ENCODE data around the gene KLF6. TPM values are rescaled to one million over a fixed set of nuclear protein-coding genes. Genes with fewer than 3 reads are reported as not detected.

The KLF6 gene
- total RNA-seq, 2 experiments from 2014 or later: 19.2 to 43.0 TPM

GRCh38 chr10:3750006-3750816 lies 34.8 kb downstream of the KLF6 start:
- no peaks in the 10 kb centered on the region for H3K79me2 ChIP-seq (ENCODE audit: insufficient read depth, low read depth, low read length)
- intact Hi-C loops (cut with micrococcal nuclease; ENCODE audit: unreplicated experiment): no loop called here
- no TSS peak for BruUV-seq (replicated peaks)
- no peak overlapping the region for H3K4me3 ChIP-seq (ENCODE audit: low read depth, low read length, poor library complexity, severe bottlenecking)
- ChIA-PET CTCF (ENCODE audit: unreplicated experiment) (no interaction called here), POLR2A (interaction anchor here (0.6 to 0.7 kb wide), 2 partner anchors 33 to 67 kb away, joined by 4 read pairs; no protein-coding TSS in a partner anchor)
- no peaks in the 10 kb centered on the region for H3K4me1 ChIP-seq (ENCODE audit: insufficient read depth, low read length, poor library complexity, severe bottlenecking)
- no peak overlapping the region for H3K4me2 ChIP-seq (ENCODE audit: low read length)
- H4K20me1 ChIP-seq (ENCODE audit: insufficient read depth, low read length): no peaks in the 10 kb centered on the region
- H3K9me3 ChIP-seq (ENCODE audit: low read length): no peaks in the 10 kb centered on the region
- no peak overlapping the region for H2AFZ ChIP-seq (ENCODE audit: low read length)
- no peaks in the 10 kb centered on the region for H3K9me2 ChIP-seq (ENCODE audit: insufficient read depth, low read length)
- H3K36me3 ChIP-seq (ENCODE audit: insufficient read depth, low read length): no peaks in the 10 kb centered on the region
- DNase-seq (ENCODE audit: low spot score): no peak
- no peak overlapping the region for H3K27ac ChIP-seq (ENCODE audit: low read depth, low read length, poor library complexity, severe bottlenecking)
- TF ChIP-seq CTCF (conservative IDR thresholded peaks at IDR 0.05; ENCODE audit: low read length) (no peak), EZH2phosphoT487 (IDR thresholded peaks at IDR 0.05; ENCODE audit: borderline replicate concordance, low read depth, low read length) (no peak)

GRCh38 chr10:3749600-3749999 lies 35.4 kb downstream of the KLF6 start:
- no peak overlapping the region for H3K27ac ChIP-seq (ENCODE audit: low read depth, low read length, poor library complexity, severe bottlenecking)
- POLR2A ChIA-PET: interaction anchor here (0.6 kb wide), 1 partner anchor 32 kb away, joined by 4 read pairs; no protein-coding TSS in a partner anchor
- CTCF ChIA-PET (ENCODE audit: unreplicated experiment): no interaction called here
- DNase-seq (ENCODE audit: low spot score): no peak
- H3K36me3 ChIP-seq (ENCODE audit: insufficient read depth, low read length): no peaks in the 10 kb centered on the region
- BruUV-seq (replicated peaks): no TSS peak
- H3K9me3 ChIP-seq (ENCODE audit: low read length): no peaks in the 10 kb centered on the region
- TF ChIP-seq CTCF (conservative IDR thresholded peaks at IDR 0.05; ENCODE audit: low read length) (no peak), EZH2phosphoT487 (IDR thresholded peaks at IDR 0.05; ENCODE audit: borderline replicate concordance, low read depth, low read length) (no peak)
- intact Hi-C loops (cut with micrococcal nuclease; ENCODE audit: unreplicated experiment): no loop called here
- no peaks in the 10 kb centered on the region for H3K79me2 ChIP-seq (ENCODE audit: insufficient read depth, low read depth, low read length)
- no peaks in the 10 kb centered on the region for H3K9me2 ChIP-seq (ENCODE audit: insufficient read depth, low read length)
- H3K4me1 ChIP-seq (ENCODE audit: insufficient read depth, low read length, poor library complexity, severe bottlenecking): no peaks in the 10 kb centered on the region
- H2AFZ ChIP-seq (ENCODE audit: low read length): no peak overlapping the region
- no peaks in the 10 kb centered on the region for H4K20me1 ChIP-seq (ENCODE audit: insufficient read depth, low read length)
- no peak overlapping the region for H3K4me3 ChIP-seq (ENCODE audit: low read depth, low read length, poor library complexity, severe bottlenecking)
- no peak overlapping the region for H3K4me2 ChIP-seq (ENCODE audit: low read length)

- BruUV-seq (replicated peaks): no TSS peak
- Histone ChIP-seq H3K79me2 (ENCODE audit: insufficient read depth, low read depth, low read length) (no peaks in the 10 kb centered on the region), H3K9me2 (ENCODE audit: insufficient read depth, low read length) (no peaks in the 10 kb centered on the region), H3K4me3 (ENCODE audit: low read depth, low read length, poor library complexity, severe bottlenecking) (no peak overlapping the region), H2AFZ (ENCODE audit: low read length) (no peak overlapping the region), H3K9me3 (ENCODE audit: low read length) (no peaks in the 10 kb centered on the region), H4K20me1 (ENCODE audit: insufficient read depth, low read length) (no peaks in the 10 kb centered on the region), H3K4me2 (ENCODE audit: low read length) (no peak overlapping the region), H3K4me1 (ENCODE audit: insufficient read depth, low read length, poor library complexity, severe bottlenecking) (no peaks in the 10 kb centered on the region), H3K36me3 (ENCODE audit: insufficient read depth, low read length) (no peaks in the 10 kb centered on the region), H3K27ac (ENCODE audit: low read depth, low read length, poor library complexity, severe bottlenecking) (no peak overlapping the region)
- TF ChIP-seq EZH2phosphoT487 (IDR thresholded peaks at IDR 0.05; ENCODE audit: borderline replicate concordance, low read depth, low read length): no peak
- no peak for TF ChIP-seq CTCF (conservative IDR thresholded peaks at IDR 0.05; ENCODE audit: low read length)
- no peak for DNase-seq (ENCODE audit: low spot score)
- CTCF ChIA-PET (ENCODE audit: unreplicated experiment): no interaction called here
- POLR2A ChIA-PET: interaction anchor here (0.5 kb wide), 1 partner anchor 1860 kb away, joined by 5 read pairs; no protein-coding TSS in a partner anchor
- intact Hi-C loops (cut with micrococcal nuclease; ENCODE audit: unreplicated experiment): no loop called here
Measured at GRCh38 chr10:3749011-3749410, 36.0 kb downstream of the KLF6 start.
